GM19193 (cell line): Measurements from ENCODE around the gene CHKB.

Source experiments
- POLR2A ChIP-seq: IDR thresholded peaks from 4 replicates; pipeline ENCODE4 v1.6.1; 2011; ENCODE audit not compliant: insufficient read depth, insufficient read length; ENCODE audit errors: extremely low read depth

CHKB gene

GRCh38 chr22:50584106-50585096 is 1.8 kb upstream of the CHKB start:
- TF ChIP-seq POLR2A: no peak

- TF ChIP-seq POLR2A: no peak
These were observed 729 bp upstream of the CHKB start for GRCh38 chr22:50583294-50583861.

GRCh38 chr22:50581950-50582492 is 628 bp downstream of the CHKB start:
- no peak for TF ChIP-seq POLR2A

GRCh38 chr22:50581031-50581949 is 1.4 kb downstream of the CHKB start:
- no peak for TF ChIP-seq POLR2A

- TF ChIP-seq POLR2A: no peak
These were observed 2.9 kb downstream of the CHKB start for GRCh38 chr22:50579752-50580151.

GRCh38 chr22:50578776-50579310 is 3.8 kb downstream of the CHKB start:
- TF ChIP-seq POLR2A: no peak

GRCh38 chr22:50577987-50578775 is 4.5 kb downstream of the CHKB start, which contains the start of gene CPT1B:
Gene CPT1B, minus strand, starts transcription at chr22:50578427. Its CDS starts 512 bp downstream, at chr22:50577915.
- TF ChIP-seq POLR2A: no peak

- TF ChIP-seq POLR2A: no peak
These were observed 5.0 kb downstream of the CHKB start for GRCh38 chr22:50577697-50577986.

GRCh38 chr22:50576806-50577696 is 5.6 kb downstream of the CHKB start:
- no peak for TF ChIP-seq POLR2A

- TF ChIP-seq POLR2A: no peak
These were observed 6.6 kb downstream of the CHKB start for GRCh38 chr22:50576070-50576469.

- TF ChIP-seq POLR2A: no peak
These were observed 7.2 kb downstream of the CHKB start for GRCh38 chr22:50575426-50575941.

GRCh38 chr22:50574383-50574755 is 8.3 kb downstream of the CHKB start:
- no peak for TF ChIP-seq POLR2A

GRCh38 chr22:50573491-50574382 is 8.9 kb downstream of the CHKB start:
- no peak for TF ChIP-seq POLR2A
